SK-N-SH treated with all-trans-retinoic acid at 6 μM for 48 hours (cell line): ENCODE measurements around the gene GAL3ST1.

Experiments
- BACH2 ChIP-seq: fragments of 250-450 bp; sonication (Bioruptor Pico); IDR thresholded peaks from 2 replicates; pipeline ENCODE4 v1.9.0; 2021; ENCODE audit warnings: mild to moderate bottlenecking, borderline replicate concordance
- ISL1 ChIP-seq: fragments of 250-450 bp; sonication (Bioruptor Pico); IDR thresholded peaks from 2 replicates; pipeline ENCODE4 v2.1.2; 2022; ENCODE audit warnings: mild to moderate bottlenecking, moderate library complexity
- OSR1 ChIP-seq: fragments of 250-450 bp; sonication (Bioruptor Pico); IDR thresholded peaks from 2 replicates; pipeline ENCODE4 v1.8.0; 2022; ENCODE audit warnings: moderate library complexity, mild to moderate bottlenecking, inconsistent platforms
- PPARA ChIP-seq: fragments of 250-450 bp; sonication (Bioruptor Pico); IDR thresholded peaks from 2 replicates; pipeline ENCODE4 v1.5.0; 2020; ENCODE audit warnings: mild to moderate bottlenecking, borderline replicate concordance
- RARB ChIP-seq: fragments of 250-450 bp; sonication (Bioruptor Pico); IDR thresholded peaks from 2 replicates; pipeline ENCODE4 v1.8.0; 2021; ENCODE audit warnings: mild to moderate bottlenecking, moderate library complexity
- SNAI2 ChIP-seq: fragments of 250-450 bp; sonication (Bioruptor Pico); IDR thresholded peaks from 2 replicates; pipeline ENCODE4 v1.5.0; 2020; ENCODE audit warnings: mild to moderate bottlenecking, moderate library complexity
- TCF4 ChIP-seq: fragments of 250-450 bp; sonication (Bioruptor Pico); IDR thresholded peaks from 2 replicates; pipeline ENCODE4 v1.8.0; 2021; ENCODE audit warnings: mild to moderate bottlenecking, moderate library complexity, borderline replicate concordance
- ZFP3 ChIP-seq: fragments of 250-450 bp; sonication (Bioruptor Pico); IDR thresholded peaks from 2 replicates; pipeline ENCODE4 v1.5.0; 2020; ENCODE audit warnings: mild to moderate bottlenecking, moderate library complexity
- ZFP30 ChIP-seq: fragments of 450-650 bp; formaldehyde crosslinking; IDR thresholded peaks from 2 replicates; pipeline ENCODE4 v1.5.0; 2022; ENCODE audit warnings: mild to moderate bottlenecking, moderate library complexity
- ZNF70 ChIP-seq: fragments of 450-650 bp; formaldehyde crosslinking; IDR thresholded peaks from 2 replicates; pipeline ENCODE4 v1.5.0; 2020; ENCODE audit warnings: mild to moderate bottlenecking, moderate library complexity
- TF ChIP-seq, protein P1 (sequence below): fragments of 250-450 bp; sonication (Bioruptor Pico); IDR thresholded peaks from 2 replicates; pipeline ENCODE4 v1.8.0; 2020; ENCODE audit warnings: mild to moderate bottlenecking, moderate library complexity, borderline replicate concordance
- TF ChIP-seq, protein P2 (sequence below): fragments of 250-450 bp; sonication (Bioruptor Pico); IDR thresholded peaks from 2 replicates; pipeline ENCODE4 v1.5.1; 2020; ENCODE audit warnings: low read depth, mild to moderate bottlenecking, moderate library complexity
- TF ChIP-seq, protein P3 (sequence below): fragments of 250-450 bp; sonication (Bioruptor Pico); IDR thresholded peaks from 2 replicates; pipeline ENCODE4 v1.5.1; 2021; ENCODE audit warnings: mild to moderate bottlenecking, moderate library complexity

DNA sequence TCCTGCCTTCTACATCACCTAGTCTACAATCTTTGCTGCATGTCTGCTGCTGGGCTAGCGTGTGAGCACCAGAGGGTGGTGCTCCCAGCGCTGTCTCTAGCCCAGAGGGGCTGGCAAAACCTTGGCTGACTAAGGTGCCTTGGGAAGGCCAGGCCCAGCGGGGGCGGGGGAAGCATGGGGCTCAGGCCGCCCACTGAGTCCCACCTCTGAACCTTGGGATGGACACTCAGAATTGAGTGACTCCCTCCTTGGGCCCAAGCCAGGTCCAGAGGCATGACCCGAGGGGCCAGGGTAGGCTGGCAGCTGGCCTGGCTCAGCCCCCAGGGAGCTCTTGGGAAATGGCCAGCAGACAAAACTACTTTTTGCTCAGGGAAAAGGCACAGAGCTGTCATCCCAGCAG is 7.6 kb upstream of the GAL3ST1 start:
- no peak for TF ChIP-seq ISL1 (CRISPR knock-in tag)
- no peak for TF ChIP-seq SNAI2 (CRISPR knock-in tag)
- TF ChIP-seq, protein P1, sequence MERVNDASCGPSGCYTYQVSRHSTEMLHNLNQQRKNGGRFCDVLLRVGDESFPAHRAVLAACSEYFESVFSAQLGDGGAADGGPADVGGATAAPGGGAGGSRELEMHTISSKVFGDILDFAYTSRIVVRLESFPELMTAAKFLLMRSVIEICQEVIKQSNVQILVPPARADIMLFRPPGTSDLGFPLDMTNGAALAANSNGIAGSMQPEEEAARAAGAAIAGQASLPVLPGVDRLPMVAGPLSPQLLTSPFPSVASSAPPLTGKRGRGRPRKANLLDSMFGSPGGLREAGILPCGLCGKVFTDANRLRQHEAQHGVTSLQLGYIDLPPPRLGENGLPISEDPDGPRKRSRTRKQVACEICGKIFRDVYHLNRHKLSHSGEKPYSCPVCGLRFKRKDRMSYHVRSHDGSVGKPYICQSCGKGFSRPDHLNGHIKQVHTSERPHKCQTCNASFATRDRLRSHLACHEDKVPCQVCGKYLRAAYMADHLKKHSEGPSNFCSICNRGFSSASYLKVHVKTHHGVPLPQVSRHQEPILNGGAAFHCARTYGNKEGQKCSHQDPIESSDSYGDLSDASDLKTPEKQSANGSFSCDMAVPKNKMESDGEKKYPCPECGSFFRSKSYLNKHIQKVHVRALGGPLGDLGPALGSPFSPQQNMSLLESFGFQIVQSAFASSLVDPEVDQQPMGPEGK (CRISPR knock-in tag): no peak
- no peak for TF ChIP-seq TCF4 (CRISPR knock-in tag)
- no peak for TF ChIP-seq BACH2 (CRISPR knock-in tag)
- no peak for TF ChIP-seq PPARA (CRISPR knock-in tag)
- TF ChIP-seq ZFP3: no peak
- TF ChIP-seq, protein P2, sequence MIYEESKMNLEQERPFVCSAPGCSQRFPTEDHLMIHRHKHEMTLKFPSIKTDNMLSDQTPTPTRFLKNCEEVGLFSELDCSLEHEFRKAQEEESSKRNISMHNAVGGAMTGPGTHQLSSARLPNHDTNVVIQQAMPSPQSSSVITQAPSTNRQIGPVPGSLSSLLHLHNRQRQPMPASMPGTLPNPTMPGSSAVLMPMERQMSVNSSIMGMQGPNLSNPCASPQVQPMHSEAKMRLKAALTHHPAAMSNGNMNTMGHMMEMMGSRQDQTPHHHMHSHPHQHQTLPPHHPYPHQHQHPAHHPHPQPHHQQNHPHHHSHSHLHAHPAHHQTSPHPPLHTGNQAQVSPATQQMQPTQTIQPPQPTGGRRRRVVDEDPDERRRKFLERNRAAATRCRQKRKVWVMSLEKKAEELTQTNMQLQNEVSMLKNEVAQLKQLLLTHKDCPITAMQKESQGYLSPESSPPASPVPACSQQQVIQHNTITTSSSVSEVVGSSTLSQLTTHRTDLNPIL (CRISPR knock-in tag): no peak
- TF ChIP-seq, protein P3, sequence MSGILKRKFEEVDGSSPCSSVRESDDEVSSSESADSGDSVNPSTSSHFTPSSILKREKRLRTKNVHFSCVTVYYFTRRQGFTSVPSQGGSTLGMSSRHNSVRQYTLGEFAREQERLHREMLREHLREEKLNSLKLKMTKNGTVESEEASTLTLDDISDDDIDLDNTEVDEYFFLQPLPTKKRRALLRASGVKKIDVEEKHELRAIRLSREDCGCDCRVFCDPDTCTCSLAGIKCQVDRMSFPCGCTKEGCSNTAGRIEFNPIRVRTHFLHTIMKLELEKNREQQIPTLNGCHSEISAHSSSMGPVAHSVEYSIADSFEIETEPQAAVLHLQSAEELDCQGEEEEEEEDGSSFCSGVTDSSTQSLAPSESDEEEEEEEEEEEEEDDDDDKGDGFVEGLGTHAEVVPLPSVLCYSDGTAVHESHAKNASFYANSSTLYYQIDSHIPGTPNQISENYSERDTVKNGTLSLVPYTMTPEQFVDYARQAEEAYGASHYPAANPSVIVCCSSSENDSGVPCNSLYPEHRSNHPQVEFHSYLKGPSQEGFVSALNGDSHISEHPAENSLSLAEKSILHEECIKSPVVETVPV (CRISPR knock-in tag): no peak
- no peak for TF ChIP-seq RARB (CRISPR knock-in tag)
- TF ChIP-seq ZNF70: no peak
- no peak for TF ChIP-seq ZFP30
- TF ChIP-seq OSR1 (CRISPR knock-in tag): no peak
